GM19240 (cell line): Measurements from ENCODE around the gene KCNN3.

Experiments used
- DNase-seq: peaks from one replicate; pipeline ENCODE4 v3.0.0; 2011; ENCODE audit warnings: low spot score; ENCODE audit not compliant: insufficient read length

KCNN3 gene

DNA sequence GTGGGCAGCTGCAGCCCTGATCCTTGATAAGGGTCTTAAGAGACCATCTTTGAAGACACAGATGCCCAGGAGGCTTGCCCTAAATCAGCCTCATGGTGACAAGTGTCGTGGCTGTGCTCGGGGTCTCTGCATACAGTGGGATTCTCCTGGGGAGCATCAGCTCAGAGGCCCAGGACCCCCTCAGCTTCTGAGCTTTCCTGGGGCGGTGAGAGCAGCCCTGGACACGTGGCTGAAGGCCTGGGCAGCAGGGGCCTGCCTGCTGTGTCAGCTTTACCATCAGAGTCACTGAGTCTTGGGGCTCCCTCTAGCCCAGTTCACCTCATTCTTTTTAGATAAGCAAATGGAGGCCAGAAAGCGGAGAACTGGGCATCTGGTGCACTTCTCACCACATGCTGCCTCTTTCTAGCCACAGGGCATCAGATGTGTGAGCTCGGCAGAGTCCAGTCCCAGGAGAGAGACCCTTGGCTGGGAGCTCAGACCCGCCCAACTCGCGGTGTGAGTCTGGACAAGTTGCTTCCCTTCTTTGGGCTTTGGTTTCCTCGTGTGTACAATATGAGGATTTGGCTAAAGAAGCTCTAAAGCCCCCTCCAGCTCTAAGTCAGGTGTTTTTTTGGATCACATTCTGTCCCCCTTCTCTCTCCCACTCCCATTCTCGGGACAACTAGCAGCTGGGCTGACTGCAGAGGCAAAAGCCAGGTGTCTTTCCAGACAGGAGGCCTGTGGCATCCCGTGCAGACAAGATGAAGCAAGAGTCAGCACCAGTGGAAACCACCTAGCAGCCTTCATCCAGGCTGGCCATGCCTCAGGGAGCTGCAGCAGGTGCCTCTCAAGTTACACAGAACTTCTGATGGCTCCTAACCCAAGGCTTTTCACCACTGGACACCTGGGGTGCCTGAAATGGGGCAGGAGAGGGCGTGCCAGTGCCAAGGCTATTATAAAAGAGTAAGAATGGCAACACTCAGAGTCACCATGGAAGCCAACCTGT lies 119.1 kb downstream of the KCNN3 start:
- DNase-seq = no peak

DNA sequence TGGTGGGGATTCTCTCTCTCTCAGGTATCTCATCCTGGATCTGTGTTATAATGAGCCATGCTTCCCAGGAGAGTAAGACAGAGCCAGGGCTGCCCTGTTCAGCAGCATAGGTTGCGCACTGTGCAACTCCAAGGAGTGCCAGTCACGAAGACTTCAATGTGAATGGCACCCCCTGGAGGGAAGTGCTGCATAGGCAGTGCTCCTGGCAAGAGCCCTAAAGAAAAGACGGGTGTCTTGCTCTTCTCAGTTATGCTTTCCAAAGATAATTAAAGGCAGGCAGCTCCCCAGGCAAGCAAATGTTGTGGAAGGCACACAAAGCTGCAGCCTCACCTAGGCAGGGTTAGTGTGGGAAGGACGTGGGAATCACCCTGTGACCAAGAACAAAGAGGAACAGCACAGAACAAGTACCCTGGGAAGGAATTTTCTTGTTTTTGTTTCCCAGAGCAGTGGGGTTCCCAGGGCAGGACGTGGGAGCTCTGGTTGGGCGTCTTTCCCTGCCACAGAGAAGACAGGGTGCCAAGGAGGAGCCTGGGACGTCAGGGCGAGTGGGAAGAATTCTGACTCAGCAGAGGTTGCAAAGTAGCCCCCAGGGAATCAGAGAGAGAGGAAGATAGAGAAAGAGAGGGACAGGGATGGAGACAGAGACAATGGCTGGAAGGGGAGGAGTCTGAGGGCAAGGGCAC lies 120.9 kb downstream of the KCNN3 start:
- no peak for DNase-seq

DNA sequence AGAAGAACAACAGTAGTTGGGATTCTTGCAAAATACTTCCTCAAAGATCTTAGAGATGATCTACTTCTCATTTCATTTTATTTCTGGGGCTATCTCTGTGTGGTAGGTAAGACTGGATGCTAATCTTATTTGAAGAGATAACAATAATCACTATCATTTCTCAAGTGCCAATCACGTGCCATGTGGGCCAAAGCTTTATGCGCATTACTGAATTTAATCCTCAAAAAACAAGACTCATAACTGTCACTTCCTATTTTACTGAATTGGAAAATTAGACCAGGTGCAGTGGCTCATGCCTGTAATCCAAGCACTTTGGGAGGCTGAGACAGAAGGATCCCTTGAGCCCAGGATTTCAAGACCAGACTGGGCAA lies 121.7 kb downstream of the KCNN3 start:
- DNase-seq = no peak

GRCh38 chr1:154747740-154748404 lies 122.2 kb downstream of the KCNN3 start:
- DNase-seq = peak; percentile 76

- DNase-seq = no peak
These were observed 122.7 kb downstream of the KCNN3 start for GRCh38 chr1:154747380-154747739.

GRCh38 chr1:154746622-154747299 lies 123.3 kb downstream of the KCNN3 start:
- no peak for DNase-seq

DNA sequence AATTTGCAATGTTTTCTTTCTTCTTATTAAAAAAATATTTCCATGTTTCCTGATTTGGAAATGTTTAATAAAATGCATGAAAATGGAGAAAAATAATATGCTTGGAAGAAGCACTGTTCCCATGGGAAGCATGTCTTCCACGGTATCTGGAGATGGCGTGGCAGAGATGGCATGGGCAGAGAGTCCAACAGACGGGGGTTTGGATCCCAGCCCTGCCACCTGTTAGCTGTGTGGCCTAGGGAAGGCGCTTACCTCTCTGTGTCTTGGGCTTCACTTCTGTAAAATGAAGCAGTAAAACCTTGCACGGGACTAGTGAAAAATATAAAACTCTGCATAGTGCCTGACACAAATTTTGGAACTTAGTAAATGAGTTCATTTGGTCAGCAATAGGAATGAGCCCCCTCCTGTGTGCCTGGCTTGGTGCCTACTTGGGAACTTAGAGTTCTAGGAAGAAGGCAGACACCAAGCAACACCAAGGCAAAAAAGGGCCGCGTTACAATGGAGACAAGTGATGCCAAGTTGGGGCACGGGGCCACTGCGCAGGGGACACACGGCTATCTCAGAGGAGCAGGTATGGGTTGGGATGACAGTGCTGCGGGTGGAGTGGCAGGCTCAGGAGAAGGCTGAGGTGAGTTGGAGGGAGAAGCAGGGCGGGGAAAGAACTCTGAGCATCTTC lies 124.2 kb downstream of the KCNN3 start:
- DNase-seq = no peak

DNA sequence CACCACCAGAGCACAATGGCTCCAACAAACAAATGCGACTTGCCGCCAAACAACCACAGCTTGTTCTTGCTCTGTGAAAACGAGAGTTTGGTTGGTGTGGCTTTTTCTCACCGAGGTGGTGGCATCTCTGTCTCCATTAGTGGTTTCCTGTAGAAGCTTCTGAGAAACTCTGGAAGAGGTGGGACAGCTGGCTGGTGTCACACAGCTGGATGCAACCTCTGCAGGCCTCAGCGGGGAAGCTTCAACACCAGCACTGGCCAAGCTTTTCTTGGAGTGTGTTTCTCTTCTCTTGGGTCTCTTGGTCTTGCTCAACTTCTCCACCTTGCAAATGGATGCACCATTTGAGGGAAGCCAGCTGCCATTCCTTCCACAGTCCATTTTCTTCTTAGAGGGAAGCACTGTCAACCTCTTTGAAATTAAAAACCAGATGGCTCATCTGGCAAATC lies 124.8 kb downstream of the KCNN3 start:
- no peak for DNase-seq

DNA sequence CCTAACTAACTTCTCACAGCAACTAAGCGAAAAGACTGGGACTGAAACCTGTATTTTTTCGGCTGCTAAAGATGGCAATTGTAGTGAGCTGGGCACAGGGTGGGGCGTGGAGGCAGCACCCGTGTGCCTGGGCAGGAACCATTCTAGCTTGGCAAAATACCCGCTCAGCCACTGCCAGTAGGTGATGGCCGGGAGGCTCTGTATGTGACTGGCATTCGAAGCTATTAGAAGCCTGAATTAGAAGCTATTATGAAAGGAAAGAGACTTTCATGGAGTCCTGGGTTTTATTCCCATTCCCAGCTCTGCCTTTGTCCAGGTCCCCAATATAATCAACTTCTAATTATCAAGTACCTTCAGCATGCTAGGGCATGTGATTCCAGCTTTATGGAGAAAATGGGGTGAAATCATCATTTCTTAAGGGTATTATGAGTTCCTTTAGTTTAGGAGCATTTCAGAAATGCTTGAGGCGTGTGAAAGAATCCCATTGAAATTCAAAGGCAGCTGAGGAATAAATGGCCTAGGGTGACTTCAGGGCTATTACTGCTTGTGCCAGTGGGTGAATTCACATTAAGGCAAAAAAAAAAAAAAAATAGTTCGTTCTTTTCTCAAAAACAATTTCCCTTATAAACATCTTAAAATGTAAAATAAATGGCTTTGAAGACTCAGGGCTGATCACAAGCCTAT lies 125.6 kb downstream of the KCNN3 start:
- DNase-seq = no peak

DNA sequence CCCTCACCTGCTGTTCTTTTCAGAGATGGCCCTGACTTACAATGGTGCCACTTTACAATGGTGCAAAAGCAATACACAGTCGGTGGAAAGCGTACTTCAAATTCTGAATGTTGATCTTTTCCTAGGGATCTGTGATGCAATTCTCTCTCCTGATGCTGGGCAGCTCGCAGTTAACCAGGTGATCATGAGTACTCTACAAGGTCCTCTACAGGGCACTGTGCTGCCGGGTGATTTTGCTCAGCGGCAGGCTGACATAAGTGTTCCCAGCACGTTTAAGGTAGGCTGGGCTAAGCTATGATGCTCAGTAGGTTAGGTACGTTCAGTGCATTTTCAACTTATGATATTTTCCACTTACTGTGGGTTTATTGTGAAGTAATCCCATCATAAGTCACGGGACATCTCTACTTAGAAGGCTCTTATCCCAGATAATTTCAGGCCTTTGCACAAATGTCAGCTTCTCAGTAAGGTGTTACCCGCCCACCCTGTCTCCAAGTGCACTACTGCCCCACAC lies 126.5 kb downstream of the KCNN3 start:
- DNase-seq = no peak

DNA sequence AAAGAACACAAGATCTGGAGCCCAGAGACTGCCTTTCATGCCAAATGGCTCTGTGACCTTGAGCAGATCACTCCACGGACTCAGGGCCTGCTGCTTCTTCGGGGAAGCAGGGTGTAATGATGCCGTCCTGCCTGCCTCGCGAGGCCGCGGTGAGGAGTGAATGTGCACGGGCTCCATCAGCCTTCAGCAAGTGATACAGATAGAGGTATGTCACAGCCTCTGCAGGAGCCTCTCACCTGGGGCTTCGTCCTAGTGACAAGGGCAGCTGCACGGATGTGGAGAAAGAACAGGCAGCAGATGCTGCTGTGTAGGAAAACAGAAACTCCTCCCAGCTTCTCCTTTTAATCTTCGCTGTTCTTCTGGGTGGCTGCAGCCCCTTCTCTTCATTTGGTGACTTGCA lies 127.5 kb downstream of the KCNN3 start:
- no peak for DNase-seq

- no peak for DNase-seq
These were observed 128.2 kb downstream of the KCNN3 start for GRCh38 chr1:154741741-154742495.

GRCh38 chr1:154741327-154741726 lies 128.8 kb downstream of the KCNN3 start:
- DNase-seq = no peak

GRCh38 chr1:154739654-154740053 lies 130.4 kb downstream of the KCNN3 start:
- DNase-seq = no peak

- DNase-seq = no peak
These were observed 133.2 kb downstream of the KCNN3 start for GRCh38 chr1:154736841-154737240.

- no peak for DNase-seq
These were observed 134.3 kb downstream of the KCNN3 start for GRCh38 chr1:154735804-154736168.

DNA sequence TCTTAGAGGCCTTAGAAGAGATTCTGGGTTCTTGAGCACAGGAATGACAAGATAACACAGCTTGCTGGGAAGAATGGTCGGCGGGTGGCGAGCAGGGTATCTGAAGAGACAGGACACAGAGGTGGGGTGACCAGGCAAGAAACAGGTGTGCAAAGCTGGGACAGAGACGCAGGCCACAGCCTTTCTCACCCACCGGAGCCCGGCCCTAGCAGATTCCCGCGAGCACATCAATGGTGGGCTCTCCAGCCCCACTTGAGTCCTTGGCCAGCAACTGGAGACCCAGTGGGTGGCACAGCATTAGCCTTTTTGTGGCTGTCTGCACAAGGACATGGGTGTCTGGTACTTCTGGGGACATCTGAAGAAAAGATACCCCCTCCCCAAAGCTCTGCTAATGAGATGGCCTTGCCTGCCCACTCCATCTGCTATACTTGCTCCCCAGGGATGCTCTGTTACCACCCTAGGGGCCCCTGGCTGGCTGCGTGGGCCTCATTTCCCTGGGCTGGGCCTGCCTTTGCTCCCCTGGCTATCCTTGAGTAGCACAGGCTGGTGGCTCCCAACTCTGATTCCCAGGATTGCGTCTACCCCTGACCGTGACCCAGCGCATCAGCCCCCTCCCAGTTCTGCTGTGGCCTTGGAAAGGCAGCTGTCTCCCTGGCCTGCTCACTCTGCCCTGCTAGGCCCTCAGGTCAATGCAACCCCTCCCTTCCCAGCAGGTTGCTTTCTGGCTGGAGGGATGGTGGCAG lies 134.8 kb downstream of the KCNN3 start:
- no peak for DNase-seq

GRCh38 chr1:154733621-154734020 lies 136.5 kb downstream of the KCNN3 start:
- no peak for DNase-seq

DNA sequence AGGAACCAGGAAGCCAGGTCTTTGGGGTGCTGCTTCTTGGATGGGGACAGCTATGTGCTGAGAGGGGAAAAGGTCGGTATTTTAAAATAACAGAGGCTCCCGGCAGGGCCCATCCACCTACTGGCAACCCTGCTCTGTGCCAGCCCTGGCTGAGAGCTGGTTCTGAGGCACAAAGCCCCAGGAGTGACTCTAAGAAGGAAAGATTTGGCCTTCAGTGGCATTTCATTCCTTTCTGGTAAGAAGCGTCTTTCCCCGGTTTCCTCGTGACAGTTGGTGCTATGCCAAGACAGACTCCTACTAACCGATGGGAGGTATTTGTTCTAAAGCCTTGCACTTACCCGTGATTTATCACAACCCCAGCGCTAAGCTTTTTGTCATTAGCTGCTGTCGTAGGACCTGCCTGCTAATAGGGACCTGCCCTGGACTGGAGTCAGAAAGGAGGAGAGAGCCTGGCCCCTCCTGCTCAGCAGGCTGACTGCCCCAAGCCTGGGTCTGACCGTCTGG lies 139.0 kb downstream of the KCNN3 start:
- DNase-seq = no peak
